HL-60 (cell line): ENCODE measurements around the gene IL31.

ENCODE experiments used
- DNase-seq, 2 experiments: peaks; one replicate each; pipeline ENCODE4 v3.0.0-alpha.2; 2010 to 2020; ENCODE audit warnings: low read depth in 1 of 2, low spot score in 1 of 2
- H3K27ac ChIP-seq: fragments of 250-450 bp; sonication (Bioruptor Pico); replicated peaks from 2 replicates; pipeline ENCODE4 v1.5.1; 2020; ENCODE audit warnings: mild to moderate bottlenecking, moderate library complexity
- H3K27me3 ChIP-seq: fragments of 250-450 bp; sonication (Bioruptor Pico); 2 replicates; pipeline ENCODE4 v1.5.1; 2021; ENCODE audit warnings: mild to moderate bottlenecking, moderate library complexity; ENCODE audit not compliant: insufficient read depth, poor library complexity, severe bottlenecking
- H3K4me3 ChIP-seq: replicated peaks from 2 replicates; pipeline ENCODE4 v1.5.1; 2011; ENCODE audit warnings: mild to moderate bottlenecking, control low read depth, low read length; ENCODE audit not compliant: insufficient read depth
- GABPA ChIP-seq: IDR thresholded peaks from 2 replicates; pipeline ENCODE4 v1.6.1; 2012; ENCODE audit warnings: low read depth
- POLR2AphosphoS5 ChIP-seq: IDR thresholded peaks from 2 replicates; pipeline ENCODE4 v1.6.1; 2012; ENCODE audit warnings: low read depth
- REST ChIP-seq: IDR thresholded peaks from 2 replicates; pipeline ENCODE4 v1.6.1; 2012; ENCODE audit warnings: low read depth; ENCODE audit not compliant: insufficient replicate concordance
- SPI1 ChIP-seq: IDR thresholded peaks from 2 replicates; pipeline ENCODE4 v1.6.1; 2012; ENCODE audit warnings: low read depth, mild to moderate bottlenecking, borderline replicate concordance
- TF ChIP-seq, protein P1 (sequence below): IDR thresholded peaks from one replicate; pipeline ENCODE4 v1.5.1; 2011; ENCODE audit warnings: low read length, control low read depth, inconsistent platforms; ENCODE audit not compliant: insufficient read depth

Gene IL31

GRCh38 chr12:122167356-122167925, 6.6 kb downstream of the IL31 start:
- H3K4me3 ChIP-seq, result no peak overlapping the region
- no peaks in the 10 kb centered on the region for H3K27me3 ChIP-seq
- no peak overlapping the region for H3K27ac ChIP-seq
- DNase-seq, result no peak
- TF ChIP-seq POLR2AphosphoS5, result no peak
- TF ChIP-seq SPI1, result no peak
- TF ChIP-seq GABPA, result no peak
- TF ChIP-seq, protein P1, sequence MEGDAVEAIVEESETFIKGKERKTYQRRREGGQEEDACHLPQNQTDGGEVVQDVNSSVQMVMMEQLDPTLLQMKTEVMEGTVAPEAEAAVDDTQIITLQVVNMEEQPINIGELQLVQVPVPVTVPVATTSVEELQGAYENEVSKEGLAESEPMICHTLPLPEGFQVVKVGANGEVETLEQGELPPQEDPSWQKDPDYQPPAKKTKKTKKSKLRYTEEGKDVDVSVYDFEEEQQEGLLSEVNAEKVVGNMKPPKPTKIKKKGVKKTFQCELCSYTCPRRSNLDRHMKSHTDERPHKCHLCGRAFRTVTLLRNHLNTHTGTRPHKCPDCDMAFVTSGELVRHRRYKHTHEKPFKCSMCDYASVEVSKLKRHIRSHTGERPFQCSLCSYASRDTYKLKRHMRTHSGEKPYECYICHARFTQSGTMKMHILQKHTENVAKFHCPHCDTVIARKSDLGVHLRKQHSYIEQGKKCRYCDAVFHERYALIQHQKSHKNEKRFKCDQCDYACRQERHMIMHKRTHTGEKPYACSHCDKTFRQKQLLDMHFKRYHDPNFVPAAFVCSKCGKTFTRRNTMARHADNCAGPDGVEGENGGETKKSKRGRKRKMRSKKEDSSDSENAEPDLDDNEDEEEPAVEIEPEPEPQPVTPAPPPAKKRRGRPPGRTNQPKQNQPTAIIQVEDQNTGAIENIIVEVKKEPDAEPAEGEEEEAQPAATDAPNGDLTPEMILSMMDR, result no peak
- no peak for TF ChIP-seq REST

GRCh38 chr12:122166422-122167349, 7.3 kb downstream of the IL31 start:
- no peak for DNase-seq
- no peak for TF ChIP-seq REST
- no peak for TF ChIP-seq SPI1
- no peak for TF ChIP-seq POLR2AphosphoS5
- TF ChIP-seq GABPA, result no peak
- TF ChIP-seq, protein P1, result no peak
- H3K27ac ChIP-seq, result no peak overlapping the region
- H3K4me3 ChIP-seq, result no peak overlapping the region
- H3K27me3 ChIP-seq, result no peaks in the 10 kb centered on the region

GRCh38 chr12:122162976-122163375, 11.0 kb downstream of the IL31 start:
- DNase-seq, result no peak
- Histone ChIP-seq H3K27me3 (no peaks in the 10 kb centered on the region), H3K4me3 (no peak overlapping the region), H3K27ac (no peak overlapping the region)
- no peak for TF ChIP-seq SPI1
- no peak for TF ChIP-seq POLR2AphosphoS5
- TF ChIP-seq, protein P1, result no peak
- TF ChIP-seq REST, result no peak
- TF ChIP-seq GABPA, result no peak
